GM12878 (cell line): Measurements from ENCODE around the gene CD69. TPM values are rescaled to one million over a fixed set of nuclear protein-coding genes. Genes with fewer than 3 reads are reported as not detected.
A peak's percentile ranks its signal among the peaks of the same experiment; 100 is the strongest.

Experiments
- ATAC-seq: fragments of 200-7000 bp; cut with Tn5 transposase; 3 replicates; pipeline ENCODE4 v1.9.1; 2020; ENCODE audit warnings: mild to moderate bottlenecking, moderate library complexity
- BruUV-seq: library from RNA; stranded (reverse); fragments of 400-500 nt; replicated peaks from 2 replicates; lab custom pipeline; 2021; lab: Mats Ljungman, UMichigan
- CTCF ChIA-PET: fragments of 300-600 bp; sonication (Branson Sonifier 250); formaldehyde crosslinking; extraction: SDS; loops from one replicate; lab custom pipeline; 2021; ENCODE audit warnings: inconsistent platforms; lab: Yijun Ruan, JAX
- POLR2A ChIA-PET: fragments of 350-600 bp; formaldehyde crosslinking; extraction: SDS; loops from one replicate; lab custom pipeline; 2021; ENCODE audit warnings: inconsistent platforms; lab: Charles Lee
- RAD21 ChIA-PET: fragments of 300-600 bp; sonication (Branson Sonifier 250); formaldehyde crosslinking; loops from one replicate; lab custom pipeline; 2023; ENCODE audit warnings: antibody characterized with exemption; ENCODE audit not compliant: unreplicated experiment; lab: Charles Lee
- SMC1A ChIA-PET: fragments of 300-600 bp; sonication (Branson Sonifier 250); formaldehyde crosslinking; loops from one replicate; lab custom pipeline; 2023; ENCODE audit not compliant: unreplicated experiment, uncharacterized antibody; lab: Charles Lee
- DNase-seq: peaks from one replicate; pipeline ENCODE4 v3.0.0-alpha.2; 2011; ENCODE audit warnings: low read depth, low spot score
- FAIRE-seq: peaks from 3 replicates; lab custom pipeline; 2011; peaks lifted over from hg19 to GRCh38; lab: Jason Lieb, UNC
- H2AFZ ChIP-seq: 2 replicates; pipeline ENCODE4 v1.6.0; 2011; ENCODE audit warnings: low read depth, low read length, control low read depth; ENCODE audit not compliant: control insufficient read depth
- H3K27ac ChIP-seq: 2 replicates; pipeline ENCODE4 v1.5.1; 2011; ENCODE audit warnings: control low read depth; ENCODE audit not compliant: control insufficient read depth, insufficient read depth
- H3K27me3 ChIP-seq, 2 experiments: replicated peaks in 1 of 2; 2 replicates each; pipeline versions ENCODE4 v1.6.0 to v1.6.1; 2011; ENCODE audit warnings: low read length in 1 of 2; ENCODE audit not compliant: control insufficient read depth in 2 of 2, insufficient read depth in 2 of 2
- H3K36me3 ChIP-seq, 2 experiments: 2 replicates each; pipeline ENCODE4 v1.5.1; 2011; ENCODE audit warnings: low read length in 1 of 2; ENCODE audit not compliant: control insufficient read depth in 2 of 2, insufficient read depth in 2 of 2
- H3K4me1 ChIP-seq: 2 replicates; pipeline ENCODE4 v1.6.1; 2011; ENCODE audit warnings: mild to moderate bottlenecking, low read length, moderate library complexity, mixed read lengths; ENCODE audit not compliant: control insufficient read depth, insufficient read depth
- H3K4me2 ChIP-seq: 2 replicates; pipeline ENCODE4 v1.6.0; 2011; ENCODE audit warnings: control low read depth; ENCODE audit not compliant: control insufficient read depth, insufficient read depth
- H3K4me3 ChIP-seq: fragments of 200-600 bp; sonication (generic); 2 replicates; pipeline ENCODE4 v1.5.1; 2016
- H3K79me2 ChIP-seq: 2 replicates; pipeline ENCODE4 v1.6.0; 2011; ENCODE audit warnings: low read length; ENCODE audit not compliant: control insufficient read depth, insufficient read depth
- H3K9ac ChIP-seq: 2 replicates; pipeline ENCODE4 v1.8.0; 2011; ENCODE audit warnings: low read length, control low read depth, mixed read lengths; ENCODE audit not compliant: control insufficient read depth, insufficient read depth
- H3K9me3 ChIP-seq: replicated peaks from 3 replicates; pipeline ENCODE4 v1.5.1; 2011; ENCODE audit warnings: mild to moderate bottlenecking, low read length; ENCODE audit not compliant: control insufficient read depth, insufficient read depth
- H4K20me1 ChIP-seq: 2 replicates; pipeline ENCODE4 v1.6.0; 2011; ENCODE audit not compliant: control insufficient read depth, insufficient read depth
- EED ChIP-seq: sonication (generic); IDR thresholded peaks from 2 replicates; pipeline ENCODE4 v1.6.1; 2016; ENCODE audit warnings: antibody characterized with exemption, low read depth
- FOXM1 ChIP-seq: IDR thresholded peaks from 2 replicates; pipeline ENCODE4 v1.6.1; 2012; ENCODE audit warnings: low read depth, mild to moderate bottlenecking, inconsistent platforms, low read length, moderate library complexity
- MTA3 ChIP-seq: IDR thresholded peaks from 2 replicates; pipeline ENCODE4 v1.6.1; 2012; ENCODE audit warnings: low read length, inconsistent platforms, borderline replicate concordance
- PKNOX1 ChIP-seq: fragments of 450-650 bp; IDR thresholded peaks from 2 replicates; pipeline ENCODE4 v1.6.1; 2016; ENCODE audit warnings: mild to moderate bottlenecking
- RAD21 ChIP-seq: IDR thresholded peaks from 2 replicates; pipeline ENCODE4 v1.6.1; 2011; ENCODE audit warnings: mild to moderate bottlenecking, low read depth, low read length, moderate library complexity; ENCODE audit not compliant: insufficient read depth
- SMC3 ChIP-seq: IDR thresholded peaks from 2 replicates; pipeline ENCODE4 v1.6.1; 2011; ENCODE audit warnings: low read length, improper control_type of control experiment, borderline replicate concordance
- STAT3 ChIP-seq: IDR thresholded peaks from 2 replicates; pipeline ENCODE4 v1.6.1; 2011; ENCODE audit warnings: low read depth, low read length, improper control_type of control experiment
- YY1 ChIP-seq: IDR thresholded peaks from 2 replicates; pipeline ENCODE4 v1.6.1; 2011; ENCODE audit warnings: low read depth, mild to moderate bottlenecking, low read length
- WGBS: methylation state at CpG from one replicate; pipeline ENCODE4 v1.1.6; 2016; ENCODE audit warnings: low lambda C conversion rate; ENCODE audit not compliant: insufficient replicate concordance, insufficient coverage; ENCODE audit errors: missing lambda C conversion rate; 5-methylcytosine and 5-hydroxymethylcytosine counted together
- in situ Hi-C: fragments of 300-500 bp; cut with MboI; formaldehyde crosslinking; loops from 9 replicates; pipeline ENCODE4 v1.14.3; 2018; ENCODE audit warnings: mixed read lengths
- intact Hi-C: fragments of 100-400 bp; cut with micrococcal nuclease; formaldehyde crosslinking; loops from one replicate; pipeline ENCODE4 v1.14.2; 2022; ENCODE audit not compliant: unreplicated experiment
- polyA plus RNA-seq, 11 experiments: library from polyadenylated mRNA; depleted of rRNA in 4 of 11; unstranded in 6 of 11; stranded (reverse) in 5 of 11; fragments of >200 nt; fragmentation: Nextera tagmentation in 4 of 11; fragmentation: Illumina TruSeq in 1 of 11; extraction: Ambion mirVana in 4 of 11; extraction: Trizol in 1 of 11; gene quantifications; 1 replicate in 1 of 11; 2 replicates in 10 of 11; pipeline versions ENCODE4 v1.2.1 to v1.2.3, GENCODE V29; 2011 to 2016; ENCODE audit warnings: inconsistent platforms in 2 of 11, missing spikeins in 2 of 11, low read depth in 1 of 11
- total RNA-seq, 4 experiments: library from RNA; depleted of rRNA in 3 of 4; stranded (reverse); fragments of >200 nt in 3 of 4; fragmentation: Illumina TruSeq in 1 of 4; extraction: Trizol in 1 of 4; gene quantifications; 2 replicates each; pipeline versions ENCODE4 v1.2.1 to v1.2.3, GENCODE V29; 2013 to 2021
- TF ChIP-seq, protein P1 (sequence below), 3 experiments: IDR thresholded peaks in 2 of 3; conservative IDR thresholded peaks in 1 of 3; 2 replicates each; pipeline ENCODE4 v1.5.1; 2011; ENCODE audit warnings: low read depth in 3 of 3, low read length in 3 of 3, mild to moderate bottlenecking in 3 of 3, control low read depth in 2 of 3, moderate library complexity in 2 of 3, inconsistent platforms in 1 of 3, mixed read lengths in 1 of 3; ENCODE audit not compliant: control insufficient read depth in 2 of 3, insufficient read depth in 1 of 3; ENCODE audit errors: extremely low read depth in 1 of 3

CD69 gene
- total and polyA plus RNA-seq, 10 of the 15 experiments (the other 5 are each of a cell fraction or from before 2014, with no cell fraction given), result 7.3 to 156 (median 15.0) TPM

DNA sequence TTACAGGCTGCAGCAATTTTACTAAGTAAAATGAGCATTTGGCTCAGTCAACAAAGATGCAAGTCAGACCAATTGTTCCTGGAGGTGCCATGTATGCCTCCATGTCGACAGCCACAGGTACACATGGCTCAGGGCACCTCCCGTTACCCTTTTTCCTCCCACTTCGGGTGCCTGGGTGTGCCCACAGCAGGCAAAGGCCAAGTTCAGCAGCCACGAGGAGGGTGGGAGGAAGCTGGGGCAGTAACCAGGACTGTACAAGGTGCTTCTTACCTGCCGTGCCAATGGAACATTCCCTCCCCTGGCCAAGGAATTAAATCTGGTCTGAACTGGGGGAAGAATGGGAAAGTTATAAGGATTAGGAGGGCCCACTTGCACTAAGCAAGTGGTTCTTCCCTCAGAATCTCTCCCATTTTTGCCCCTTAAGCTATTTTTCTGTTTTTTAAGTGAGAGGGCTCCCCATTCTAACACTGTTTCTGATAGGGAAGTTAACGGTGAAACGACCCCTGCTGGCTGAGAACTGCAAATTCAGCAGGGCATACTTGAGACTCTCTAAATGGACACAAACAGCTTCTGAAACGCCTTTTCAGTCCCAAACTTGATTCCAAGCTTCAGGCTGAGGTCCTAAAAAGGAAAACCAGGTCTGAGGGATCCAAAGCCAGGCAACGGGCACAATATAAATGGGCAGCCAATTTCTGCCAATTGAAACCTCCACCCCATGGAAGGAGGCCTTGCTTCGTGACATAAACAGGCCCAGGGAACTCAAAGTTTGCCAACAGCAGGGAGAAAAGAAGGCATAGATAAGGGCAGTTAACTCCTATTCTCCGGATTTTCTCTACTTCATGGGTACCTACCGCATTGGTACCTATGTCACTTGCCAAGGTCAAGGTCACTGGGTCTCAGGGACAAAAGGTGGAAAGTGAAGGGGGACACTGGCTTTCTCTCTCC is 52.6 kb downstream of the CD69 start:
- Histone ChIP-seq H3K9me3 (peaks cover 4% of the 10 kb centered on the region), H3K4me3 (no peak overlapping the region), H3K36me3 (no peaks in the 10 kb centered on the region), H3K79me2 (peaks cover 2% of the 10 kb centered on the region), H3K4me1 (peaks cover 51% of the 10 kb centered on the region), H3K9ac (peak overlapping the region; percentile 56; the same call in 1 of the 2 replicates), H3K27ac (peak overlapping the region; percentile 71), H3K4me2 (peak overlapping the region; percentile 59), H3K27me3 (no peaks in the 10 kb centered on the region), H2AFZ (peak overlapping the region; percentile 47), H4K20me1 (no peaks in the 10 kb centered on the region)
- ChIA-PET SMC1A (interaction anchor here (0.7 to 7.8 kb wide), 19 partner anchors 8 to 377 kb away, joined by 3 to 100 read pairs (median 4); partner anchors contain the start of gene CLEC2D), POLR2A (no interaction called here), RAD21 (interaction anchor here (0.8 to 4.8 kb wide), 10 partner anchors 10 to 75 kb away, joined by 3 to 32 read pairs (median 6); no protein-coding TSS in a partner anchor), CTCF (interaction anchor here (0.6 to 9.0 kb wide), 35 partner anchors 8 to 378 kb away, joined by 3 to 159 read pairs (median 4); partner anchors contain the start of gene CLEC2D)
- WGBS, result 7% methylated on average over 12 of the region's 12 CpGs
- peak; percentile 54 for FAIRE-seq
- in situ Hi-C loops, result loop anchor here (5.0 kb wide), 1 partner anchor 71 kb away; no protein-coding TSS in a partner anchor
- TF ChIP-seq FOXM1, result peak; percentile 52; the same call in 1 of the 2 replicates
- TF ChIP-seq YY1, result peak; percentile 59; the same call in 1 of the 2 replicates
- TF ChIP-seq, protein P1, sequence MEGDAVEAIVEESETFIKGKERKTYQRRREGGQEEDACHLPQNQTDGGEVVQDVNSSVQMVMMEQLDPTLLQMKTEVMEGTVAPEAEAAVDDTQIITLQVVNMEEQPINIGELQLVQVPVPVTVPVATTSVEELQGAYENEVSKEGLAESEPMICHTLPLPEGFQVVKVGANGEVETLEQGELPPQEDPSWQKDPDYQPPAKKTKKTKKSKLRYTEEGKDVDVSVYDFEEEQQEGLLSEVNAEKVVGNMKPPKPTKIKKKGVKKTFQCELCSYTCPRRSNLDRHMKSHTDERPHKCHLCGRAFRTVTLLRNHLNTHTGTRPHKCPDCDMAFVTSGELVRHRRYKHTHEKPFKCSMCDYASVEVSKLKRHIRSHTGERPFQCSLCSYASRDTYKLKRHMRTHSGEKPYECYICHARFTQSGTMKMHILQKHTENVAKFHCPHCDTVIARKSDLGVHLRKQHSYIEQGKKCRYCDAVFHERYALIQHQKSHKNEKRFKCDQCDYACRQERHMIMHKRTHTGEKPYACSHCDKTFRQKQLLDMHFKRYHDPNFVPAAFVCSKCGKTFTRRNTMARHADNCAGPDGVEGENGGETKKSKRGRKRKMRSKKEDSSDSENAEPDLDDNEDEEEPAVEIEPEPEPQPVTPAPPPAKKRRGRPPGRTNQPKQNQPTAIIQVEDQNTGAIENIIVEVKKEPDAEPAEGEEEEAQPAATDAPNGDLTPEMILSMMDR (IDR thresholded peaks at IDR 0.05 in 2 of 3, conservative IDR thresholded peaks at IDR 0.05 in 1 of 3; ENCODE audit: control insufficient read depth in 2 of 3, extremely low read depth in 1 of 3, insufficient read depth in 1 of 3, low read depth in 3 of 3, low read length in 3 of 3), result peak; percentile 72 to 88 (median 77)
- TF ChIP-seq MTA3, result 0 out of 2 replicates have a peak, but pooled peaks have one; percentile 59
- TF ChIP-seq PKNOX1, result no peak
- TF ChIP-seq SMC3, result peak; percentile 87
- TF ChIP-seq STAT3, result no peak
- TF ChIP-seq RAD21, result peak; percentile 77
- 0 out of 2 replicates have a peak, but pooled peaks have one; percentile 13 for TF ChIP-seq EED
- DNase-seq, result no peak
- BruUV-seq, result no TSS peak
- intact Hi-C loops, result loop anchor here (1.0 to 2.0 kb wide), 3 partner anchors 39 to 377 kb away; partner anchors contain the start of gene CLEC2D
- ATAC-seq, result peak; percentile 90
